GM19395 (cell line): ENCODE results near the gene DARS1.
"Not testable (repeated sequence)": the region's sequence is repeated elsewhere in the genome, so short reads cannot be mapped to it uniquely, and the experiment has no call there.

Source experiments
- ATAC-seq: cut with Tn5 transposase; IDR thresholded peaks from one replicate; pipeline ENCODE4 v1.9.1; 2021; ENCODE audit warnings: mild to moderate bottlenecking, moderate library complexity; ENCODE audit not compliant: unreplicated experiment

Gene DARS1

GRCh38 chr2:135985826-135986393 lies 484 bp upstream of the DARS1 start:
- ATAC-seq = peak; percentile 50

GRCh38 chr2:135984199-135985017 lies 1.0 kb downstream of the DARS1 start:
- peak; percentile 50 for ATAC-seq

GRCh38 chr2:135980434-135981079 lies 4.9 kb downstream of the DARS1 start:
- no peak for ATAC-seq

- no peak for ATAC-seq
These were observed 9.7 kb downstream of the DARS1 start for GRCh38 chr2:135975702-135976101.

- ATAC-seq = no peak
These were observed 11.4 kb downstream of the DARS1 start for GRCh38 chr2:135974036-135974435.

- no peak for ATAC-seq
These were observed 15.6 kb downstream of the DARS1 start for GRCh38 chr2:135969655-135970387.

GRCh38 chr2:135965756-135966155 lies 19.7 kb downstream of the DARS1 start:
- ATAC-seq = no peak

GRCh38 chr2:135964404-135964803 lies 21.0 kb downstream of the DARS1 start:
- not testable (repeated sequence) for ATAC-seq

- no peak for ATAC-seq
These were observed 21.6 kb downstream of the DARS1 start for GRCh38 chr2:135963841-135964240.

- ATAC-seq = no peak
These were observed 22.9 kb downstream of the DARS1 start for GRCh38 chr2:135962366-135963123.

- ATAC-seq = no peak
These were observed 24.5 kb downstream of the DARS1 start for GRCh38 chr2:135960656-135961551.

- ATAC-seq = no peak
These were observed 25.3 kb downstream of the DARS1 start for GRCh38 chr2:135960150-135960549.

- ATAC-seq = not testable (repeated sequence)
These were observed 26.5 kb downstream of the DARS1 start for GRCh38 chr2:135958927-135959326.

GRCh38 chr2:135954020-135954601 lies 31.3 kb downstream of the DARS1 start:
- no peak for ATAC-seq

GRCh38 chr2:135952891-135953290 lies 32.5 kb downstream of the DARS1 start:
- no peak for ATAC-seq

GRCh38 chr2:135951041-135951583 lies 34.3 kb downstream of the DARS1 start:
- no peak for ATAC-seq

- no peak for ATAC-seq
These were observed 35.8 kb downstream of the DARS1 start for GRCh38 chr2:135949451-135950234.
